Glomerular visceral epithelial cell (primary cell): ENCODE results near the gene SPTLC3.

Source experiments
- DNase-seq: peaks from one replicate; pipeline ENCODE4 v3.0.0-alpha.2; 2016; ENCODE audit errors: extremely low spot score

SPTLC3 gene

GRCh38 chr20:13186043-13186774, 177.4 kb downstream of the SPTLC3 start:
- DNase-seq: no peak

GRCh38 chr20:13187899-13188298, 179.1 kb downstream of the SPTLC3 start:
- no peak for DNase-seq

GRCh38 chr20:13199279-13199678, 190.5 kb downstream of the SPTLC3 start:
- no peak for DNase-seq

- DNase-seq: no peak
Measured at GRCh38 chr20:13200767-13201500, 192.2 kb downstream of the SPTLC3 start.

GRCh38 chr20:13202565-13202964, 193.8 kb downstream of the SPTLC3 start:
- no peak for DNase-seq

- DNase-seq: no peak
Measured at GRCh38 chr20:13205425-13205824, 196.7 kb downstream of the SPTLC3 start.

- DNase-seq: no peak
Measured at GRCh38 chr20:13205848-13206434, 197.2 kb downstream of the SPTLC3 start.

GRCh38 chr20:13207016-13207415, 198.2 kb downstream of the SPTLC3 start:
- DNase-seq: no peak

- no peak for DNase-seq
Measured at GRCh38 chr20:13211956-13212618, 203.3 kb downstream of the SPTLC3 start.

GRCh38 chr20:13212750-13213149, 204.0 kb downstream of the SPTLC3 start:
- no peak for DNase-seq

GRCh38 chr20:13213335-13213734, 204.6 kb downstream of the SPTLC3 start:
- no peak for DNase-seq

- DNase-seq: no peak
Measured at GRCh38 chr20:13216533-13216932, 207.8 kb downstream of the SPTLC3 start.
